Activated CD8-positive, alpha-beta T cell treated with anti-CD3 and anti-CD28 coated beads for 36 hours (primary cell): Measurements from ENCODE around the gene PRDM16. TPM values are rescaled to one million over a fixed set of nuclear protein-coding genes. Genes with fewer than 3 reads are reported as not detected.

Source experiments
- ATAC-seq: fragments of 200-7000 bp; cut with Tn5 transposase; one replicate; pipeline ENCODE4 v1.10.0; 2021; ENCODE audit warnings: mild to moderate bottlenecking, moderate library complexity
- CTCF ChIA-PET: fragments of 350-600 bp; sonication (Branson Sonifier 250); formaldehyde crosslinking; loops from one replicate; lab custom pipeline; 2021; ENCODE audit warnings: antibody characterized with exemption; lab: Charles Lee
- POLR2A ChIA-PET: fragments of 350-600 bp; sonication (Branson Sonifier 250); formaldehyde crosslinking; loops from one replicate; lab custom pipeline; 2021; ENCODE audit warnings: antibody characterized with exemption; lab: Charles Lee
- DNase-seq: peaks from one replicate; pipeline ENCODE4 v3.0.0-alpha.2; 2020
- H3K27ac Mint-ChIP-seq: one replicate; pipeline ENCODE4 v1.8.0; 2021; ENCODE audit warnings: mild to moderate bottlenecking, mixed read lengths
- H3K27me3 Mint-ChIP-seq: one replicate; pipeline ENCODE4 v1.8.0; 2021; ENCODE audit warnings: mixed read lengths
- H3K36me3 Mint-ChIP-seq: one replicate; pipeline ENCODE4 v1.8.0; 2021; ENCODE audit warnings: low read depth, mixed read lengths
- H3K4me1 Mint-ChIP-seq: one replicate; pipeline ENCODE4 v1.8.0; 2021; ENCODE audit warnings: low read depth, mixed read lengths
- H3K4me3 Mint-ChIP-seq: one replicate; pipeline ENCODE4 v1.8.0; 2021; ENCODE audit warnings: mild to moderate bottlenecking, moderate library complexity, mixed read lengths
- H3K9me3 Mint-ChIP-seq: one replicate; pipeline ENCODE4 v1.8.0; 2021; ENCODE audit warnings: mixed read lengths
- CTCF ChIP-seq: fragments of 200-600 bp; IDR thresholded peaks from one replicate; pipeline ENCODE4 v1.8.0; 2022; ENCODE audit warnings: antibody characterized with exemption, mild to moderate bottlenecking
- intact Hi-C: fragments of 100-400 bp; cut with micrococcal nuclease; formaldehyde crosslinking; loops from one replicate; pipeline ENCODE4 v1.10.0; 2022
- total RNA-seq, 2 experiments: library from RNA; stranded (reverse); gene quantifications; one replicate each; pipeline ENCODE4 v1.2.3, GENCODE V29; 2021

The PRDM16 gene
- total RNA-seq, 2 experiments from 2014 or later = 0.29 to 0.49 TPM

GRCh38 chr1:3439346-3440299 lies 370.6 kb downstream of the PRDM16 start:
- no peaks in the 10 kb centered on the region for H3K4me1 Mint-ChIP-seq
- H3K9me3 Mint-ChIP-seq = no peaks in the 10 kb centered on the region
- DNase-seq (no peak), ATAC-seq (no peak)
- H3K4me3 Mint-ChIP-seq = no peak overlapping the region
- CTCF ChIA-PET = no interaction called here
- H3K27me3 Mint-ChIP-seq = peaks cover 5% of the 10 kb centered on the region
- H3K36me3 Mint-ChIP-seq = no peaks in the 10 kb centered on the region
- intact Hi-C loops = no loop called here
- POLR2A ChIA-PET = no interaction called here
- H3K27ac Mint-ChIP-seq = no peak overlapping the region
- TF ChIP-seq CTCF = no peak

- intact Hi-C loops = no loop called here
- Mint-ChIP-seq H3K27me3 (peaks cover 5% of the 10 kb centered on the region), H3K36me3 (no peaks in the 10 kb centered on the region), H3K4me3 (no peak overlapping the region), H3K4me1 (no peaks in the 10 kb centered on the region), H3K27ac (no peak overlapping the region), H3K9me3 (no peaks in the 10 kb centered on the region)
- DNase-seq = no peak
- no peak for ATAC-seq
- POLR2A ChIA-PET = no interaction called here
- TF ChIP-seq CTCF = no peak
- CTCF ChIA-PET = no interaction called here
Measured at GRCh38 chr1:3440300-3440681, 371.3 kb downstream of the PRDM16 start.

DNA sequence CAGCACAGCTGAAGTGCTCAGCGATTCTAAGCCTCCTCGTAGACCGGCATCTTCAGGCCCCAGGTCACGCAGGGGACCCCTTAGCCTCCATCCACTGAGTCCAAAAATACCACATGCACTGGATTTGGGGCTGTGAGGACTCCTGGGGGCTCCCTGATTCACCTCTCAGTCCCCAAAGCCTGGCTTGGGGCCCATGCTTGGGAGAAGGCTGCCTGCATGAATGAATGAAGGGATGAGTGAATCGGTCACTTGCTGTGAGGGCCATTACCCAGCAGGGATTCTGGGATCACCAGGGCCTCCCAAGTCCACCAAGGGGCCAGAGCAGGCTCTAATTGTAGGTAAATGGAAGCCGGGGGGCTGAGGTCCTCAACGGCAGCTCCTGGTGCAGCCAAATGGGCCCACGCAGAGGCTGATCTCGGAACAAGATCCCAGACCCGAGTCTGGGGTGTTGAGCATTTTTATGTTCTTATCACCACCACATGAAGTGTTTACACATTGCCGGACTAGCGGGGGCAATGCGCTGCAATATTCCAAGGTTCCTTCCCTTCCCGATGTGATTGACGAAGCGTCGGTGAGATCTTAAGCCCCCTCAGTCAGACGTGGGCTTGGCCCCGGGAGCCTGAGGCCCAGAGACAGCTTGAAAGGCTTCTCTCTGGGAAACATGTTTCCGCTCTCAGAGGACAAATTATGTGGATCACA lies 371.9 kb downstream of the PRDM16 start:
- no peaks in the 10 kb centered on the region for H3K9me3 Mint-ChIP-seq

DNA sequence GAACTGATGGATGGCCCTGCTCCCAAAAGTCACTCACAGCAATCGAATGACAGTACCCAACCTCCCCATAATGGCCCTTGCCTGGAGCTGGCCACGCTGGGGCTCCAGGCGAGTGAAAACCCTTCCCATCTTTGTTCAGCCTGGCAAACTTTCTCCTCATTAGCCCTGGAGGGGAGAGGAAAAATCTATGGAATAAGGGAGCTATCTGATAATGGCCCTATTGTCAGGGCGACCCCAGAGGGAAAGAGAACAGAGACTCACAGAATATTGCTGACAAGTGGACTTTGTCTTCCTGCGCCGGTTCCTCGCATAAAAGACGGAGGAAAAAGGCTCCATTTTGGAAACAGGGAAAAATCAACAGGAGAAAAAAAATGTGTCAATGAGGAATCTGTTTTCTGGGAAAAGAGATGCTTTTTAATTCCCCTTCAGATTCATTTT lies 372.4 kb downstream of the PRDM16 start:
- POLR2A ChIA-PET = interaction anchor here (1.5 kb wide), 1 partner anchor 12 kb away, joined by 6 read pairs; no protein-coding TSS in a partner anchor
- TF ChIP-seq CTCF = no peak

More for the DNA sequence above, 371.9 kb downstream of the PRDM16 start:
- peaks cover 5% of the 10 kb centered on the region for H3K27me3 Mint-ChIP-seq
- DNase-seq (no peak), ATAC-seq (no peak)
- no peaks in the 10 kb centered on the region for H3K4me1 Mint-ChIP-seq
- H3K4me3 Mint-ChIP-seq = no peak overlapping the region
- ChIA-PET POLR2A (no interaction called here), CTCF (interaction anchor here (0.7 to 1.6 kb wide), 2 partner anchors 12 to 50 kb away, joined by 3 read pairs; no protein-coding TSS in a partner anchor)
- no peaks in the 10 kb centered on the region for H3K36me3 Mint-ChIP-seq
- H3K27ac Mint-ChIP-seq = no peak overlapping the region
- TF ChIP-seq CTCF = no peak
- intact Hi-C loops = no loop called here

More for the DNA sequence above, 372.4 kb downstream of the PRDM16 start:
- intact Hi-C loops = no loop called here
- Mint-ChIP-seq H3K27ac (no peak overlapping the region), H3K4me1 (no peaks in the 10 kb centered on the region), H3K27me3 (peaks cover 5% of the 10 kb centered on the region), H3K36me3 (no peaks in the 10 kb centered on the region), H3K4me3 (no peak overlapping the region), H3K9me3 (peaks cover 1% of the 10 kb centered on the region)
- no peak for ATAC-seq
- no peak for DNase-seq
- CTCF ChIA-PET = interaction anchor here (0.7 to 1.6 kb wide), 2 partner anchors 11 to 49 kb away, joined by 3 read pairs; no protein-coding TSS in a partner anchor
